T-helper 1 cell treated with Interleukin-12 subunit alpha and Interleukin-12 subunit beta and Interleukin-4 antibody, amounts not matched to agents 30 μg/mL and 1 μg/mL, for 36 hours (primary cell): ENCODE results near the gene CPOX.

Experiments used
- H3K27ac Mint-ChIP-seq: one replicate; pipeline ENCODE4 v1.8.0; 2021; ENCODE audit warnings: mild to moderate bottlenecking, mixed read lengths
- H3K27me3 Mint-ChIP-seq: one replicate; pipeline ENCODE4 v1.8.0; 2021; ENCODE audit warnings: low read depth, mixed read lengths
- H3K36me3 Mint-ChIP-seq: one replicate; pipeline ENCODE4 v1.8.0; 2021; ENCODE audit warnings: low read depth, mixed read lengths
- H3K4me1 Mint-ChIP-seq: one replicate; pipeline ENCODE4 v1.8.0; 2021; ENCODE audit warnings: low read depth, mixed read lengths
- H3K4me3 Mint-ChIP-seq: one replicate; pipeline ENCODE4 v1.8.0; 2021; ENCODE audit warnings: mild to moderate bottlenecking, moderate library complexity, mixed read lengths
- H3K9me3 Mint-ChIP-seq: one replicate; pipeline ENCODE4 v1.8.0; 2021; ENCODE audit warnings: mixed read lengths

The CPOX gene

GRCh38 chr3:98550833-98551232 lies 42.6 kb downstream of the CPOX start:
- H3K36me3 Mint-ChIP-seq = peaks cover 37% of the 10 kb centered on the region
- H3K27ac Mint-ChIP-seq = peak overlapping the region; percentile 50

GRCh38 chr3:98548544-98548943 lies 44.9 kb downstream of the CPOX start:
- Mint-ChIP-seq H3K27me3 (no peaks in the 10 kb centered on the region), H3K36me3 (peaks cover 30% of the 10 kb centered on the region), H3K4me3 (no peak overlapping the region)

More at GRCh38 chr3:98550833-98551232, 42.6 kb downstream of the CPOX start:
- peak overlapping the region; percentile 20 for H3K4me3 Mint-ChIP-seq
- peaks cover 70% of the 10 kb centered on the region for H3K4me1 Mint-ChIP-seq
- H3K9me3 Mint-ChIP-seq = peaks cover 6% of the 10 kb centered on the region
- H3K27me3 Mint-ChIP-seq = no peaks in the 10 kb centered on the region

GRCh38 chr3:98545940-98546339 lies 47.5 kb downstream of the CPOX start:
- H3K4me1 Mint-ChIP-seq = peaks cover 59% of the 10 kb centered on the region
- H3K4me3 Mint-ChIP-seq = peak overlapping the region; percentile 76
- H3K27ac Mint-ChIP-seq = peak overlapping the region; percentile 96
- H3K9me3 Mint-ChIP-seq = peaks cover 8% of the 10 kb centered on the region
- H3K27me3 Mint-ChIP-seq = no peaks in the 10 kb centered on the region
- peaks cover 32% of the 10 kb centered on the region for H3K36me3 Mint-ChIP-seq

More at GRCh38 chr3:98548544-98548943, 44.9 kb downstream of the CPOX start:
- H3K27ac Mint-ChIP-seq = no peak overlapping the region
- peaks cover 6% of the 10 kb centered on the region for H3K9me3 Mint-ChIP-seq
- H3K4me1 Mint-ChIP-seq = peaks cover 65% of the 10 kb centered on the region

- Mint-ChIP-seq H3K9me3 (peaks cover 4% of the 10 kb centered on the region), H3K36me3 (peaks cover 23% of the 10 kb centered on the region), H3K4me1 (peaks cover 51% of the 10 kb centered on the region), H3K4me3 (no peak overlapping the region), H3K27me3 (no peaks in the 10 kb centered on the region), H3K27ac (peak overlapping the region; percentile 62)
These were observed 50.8 kb downstream of the CPOX start for GRCh38 chr3:98542623-98543022.

- peaks cover 55% of the 10 kb centered on the region for H3K4me1 Mint-ChIP-seq
- H3K9me3 Mint-ChIP-seq = peaks cover 4% of the 10 kb centered on the region
These were observed 51.7 kb downstream of the CPOX start for GRCh38 chr3:98541695-98542094.

GRCh38 chr3:98540346-98540745 lies 53.1 kb downstream of the CPOX start:
- peaks cover 20% of the 10 kb centered on the region for H3K36me3 Mint-ChIP-seq
- peak overlapping the region; percentile 73 for H3K27ac Mint-ChIP-seq
- H3K9me3 Mint-ChIP-seq = peaks cover 4% of the 10 kb centered on the region
- peak overlapping the region; percentile 53 for H3K4me3 Mint-ChIP-seq
- peaks cover 55% of the 10 kb centered on the region for H3K4me1 Mint-ChIP-seq
- H3K27me3 Mint-ChIP-seq = no peaks in the 10 kb centered on the region

More at GRCh38 chr3:98541695-98542094, 51.7 kb downstream of the CPOX start:
- H3K27me3 Mint-ChIP-seq = no peaks in the 10 kb centered on the region
- peak overlapping the region; percentile 66 for H3K4me3 Mint-ChIP-seq
- peak overlapping the region; percentile 83 for H3K27ac Mint-ChIP-seq
- H3K36me3 Mint-ChIP-seq = peaks cover 23% of the 10 kb centered on the region

GRCh38 chr3:98536456-98537017 lies 56.9 kb downstream of the CPOX start:
- Mint-ChIP-seq H3K27ac (peak overlapping the region; percentile 71), H3K4me3 (peak overlapping the region; percentile 62), H3K9me3 (no peaks in the 10 kb centered on the region), H3K36me3 (peaks cover 26% of the 10 kb centered on the region), H3K4me1 (peaks cover 51% of the 10 kb centered on the region), H3K27me3 (no peaks in the 10 kb centered on the region)

- peak overlapping the region; percentile 28 for H3K4me3 Mint-ChIP-seq
- no peaks in the 10 kb centered on the region for H3K27me3 Mint-ChIP-seq
- H3K9me3 Mint-ChIP-seq = no peaks in the 10 kb centered on the region
- no peak overlapping the region for H3K27ac Mint-ChIP-seq
- H3K36me3 Mint-ChIP-seq = peaks cover 34% of the 10 kb centered on the region
- peaks cover 56% of the 10 kb centered on the region for H3K4me1 Mint-ChIP-seq
These were observed 58.7 kb downstream of the CPOX start for GRCh38 chr3:98534734-98535133.

- Mint-ChIP-seq H3K27me3 (no peaks in the 10 kb centered on the region), H3K4me1 (peaks cover 56% of the 10 kb centered on the region), H3K9me3 (no peaks in the 10 kb centered on the region), H3K36me3 (peaks cover 33% of the 10 kb centered on the region), H3K27ac (no peak overlapping the region), H3K4me3 (peak overlapping the region; percentile 77)
These were observed 59.2 kb downstream of the CPOX start for GRCh38 chr3:98534168-98534567.

- no peaks in the 10 kb centered on the region for H3K27me3 Mint-ChIP-seq
- H3K27ac Mint-ChIP-seq = peak overlapping the region; percentile 83
- H3K4me1 Mint-ChIP-seq = peaks cover 56% of the 10 kb centered on the region
- peaks cover 32% of the 10 kb centered on the region for H3K36me3 Mint-ChIP-seq
- H3K4me3 Mint-ChIP-seq = peak overlapping the region; percentile 77
- no peaks in the 10 kb centered on the region for H3K9me3 Mint-ChIP-seq
These were observed 60.5 kb downstream of the CPOX start for GRCh38 chr3:98532709-98533571.

- peak overlapping the region; percentile 77 for H3K4me3 Mint-ChIP-seq
- peak overlapping the region; percentile 83 for H3K27ac Mint-ChIP-seq
- H3K36me3 Mint-ChIP-seq = peaks cover 32% of the 10 kb centered on the region
- H3K4me1 Mint-ChIP-seq = peaks cover 59% of the 10 kb centered on the region
- H3K9me3 Mint-ChIP-seq = no peaks in the 10 kb centered on the region
- H3K27me3 Mint-ChIP-seq = no peaks in the 10 kb centered on the region
These were observed 61.2 kb downstream of the CPOX start for GRCh38 chr3:98532275-98532637.

- peaks cover 57% of the 10 kb centered on the region for H3K4me1 Mint-ChIP-seq
- H3K4me3 Mint-ChIP-seq = peak within 1 kb of the TSS; percentile 77
- H3K9me3 Mint-ChIP-seq = no peaks in the 10 kb centered on the region
- no peaks in the 10 kb centered on the region for H3K27me3 Mint-ChIP-seq
- peaks cover 32% of the 10 kb centered on the region for H3K36me3 Mint-ChIP-seq
- H3K27ac Mint-ChIP-seq = peak within 1 kb of the TSS; percentile 83
These were observed 61.7 kb downstream of the CPOX start, which contains the start of gene GPR15 for GRCh38 chr3:98531622-98532274. GPR15 (plus strand) TSS chr3:98531978; CDS start chr3:98532034, 56 bp downstream.

- peak overlapping the region; percentile 54 for H3K27ac Mint-ChIP-seq
- no peaks in the 10 kb centered on the region for H3K9me3 Mint-ChIP-seq
- H3K36me3 Mint-ChIP-seq = peaks cover 35% of the 10 kb centered on the region
- peaks cover 53% of the 10 kb centered on the region for H3K4me1 Mint-ChIP-seq
- H3K27me3 Mint-ChIP-seq = no peaks in the 10 kb centered on the region
- H3K4me3 Mint-ChIP-seq = peak overlapping the region; percentile 61
These were observed 62.7 kb downstream of the CPOX start for GRCh38 chr3:98530676-98531075.

GRCh38 chr3:98529856-98530459 lies 63.5 kb downstream of the CPOX start:
- Mint-ChIP-seq H3K4me3 (peak overlapping the region; percentile 65), H3K27ac (peak overlapping the region; percentile 79), H3K27me3 (no peaks in the 10 kb centered on the region), H3K4me1 (peaks cover 60% of the 10 kb centered on the region), H3K36me3 (peaks cover 38% of the 10 kb centered on the region), H3K9me3 (no peaks in the 10 kb centered on the region)
